Adrenal gland (tissue), 5 donors: ENCODE data around the gene SPAAR.

ENCODE experiments used
- CTCF ChIP-seq, 6 experiments: fragments of 450-650 bp in 4 of 6; fragments of 200-600 bp in 2 of 6; sonication (generic) in 1 of 6; IDR thresholded peaks; 1 replicate in 5 of 6; 2 replicates in 1 of 6; pipeline versions ENCODE4 v1.5.1 to v1.8.0; 2016 to 2021; ENCODE audit warnings: antibody characterized with exemption in 6 of 6, mild to moderate bottlenecking in 2 of 6, moderate library complexity in 1 of 6
- POLR2A ChIP-seq, 2 donors: fragments of 450-650 bp; IDR thresholded peaks; one replicate each; pipeline ENCODE4 v1.6.1; 2017; ENCODE audit warnings: antibody characterized with exemption in 2 of 2, mild to moderate bottlenecking in 2 of 2, moderate library complexity in 1 of 2
- donor health status: DM: no; HTN: no; CAD: no.

- TF ChIP-seq CTCF (IDR thresholded peaks at IDR 0.05) = no peak
- peak in 1 of 2 donors; percentile 14 for TF ChIP-seq POLR2A (IDR thresholded peaks at IDR 0.05)
Measured at GRCh38 chr9:35923927-35924763, 14.9 kb downstream of the SPAAR start.
